HG03460 (cell line): ENCODE data around the gene ESR1.
A peak's percentile ranks its signal among the peaks of the same experiment; 100 is the strongest.
"Not testable (repeated sequence)": the region's sequence is repeated elsewhere in the genome, so short reads cannot be mapped to it uniquely, and the experiment has no call there.

Source experiments
- ATAC-seq: cut with Tn5 transposase; IDR thresholded peaks from one replicate; pipeline ENCODE4 v1.9.1; 2021; ENCODE audit not compliant: unreplicated experiment

ESR1 gene

GRCh38 chr6:152124429-152125074, 317.1 kb downstream of the ESR1 start:
- ATAC-seq, result peak; percentile 53

- ATAC-seq, result no peak
Measured at GRCh38 chr6:152127432-152128165, 320.1 kb downstream of the ESR1 start.

- no peak for ATAC-seq
Measured at GRCh38 chr6:152129691-152130151, 322.2 kb downstream of the ESR1 start.

DNA sequence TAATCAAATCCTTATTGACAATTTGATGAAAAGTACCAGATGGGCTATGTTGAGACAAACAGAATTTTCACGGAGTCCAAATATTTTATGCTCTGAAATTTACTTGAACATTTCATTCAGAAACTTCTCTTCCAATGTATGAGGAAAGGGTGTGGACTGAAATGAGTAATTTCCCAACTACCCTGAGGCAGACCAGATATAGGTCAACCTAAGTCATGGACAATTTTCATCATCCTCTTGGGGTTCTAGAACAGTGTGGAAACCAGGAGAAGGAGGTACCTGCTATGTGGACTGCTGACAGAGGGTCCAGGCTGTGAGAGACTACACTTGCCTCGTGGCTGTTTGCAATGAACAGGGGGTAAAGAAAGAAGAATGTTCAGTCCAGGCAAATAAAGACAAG, 323.0 kb downstream of the ESR1 start:
- no peak for ATAC-seq

GRCh38 chr6:152135755-152136448, 328.4 kb downstream of the ESR1 start:
- ATAC-seq, result no peak

DNA sequence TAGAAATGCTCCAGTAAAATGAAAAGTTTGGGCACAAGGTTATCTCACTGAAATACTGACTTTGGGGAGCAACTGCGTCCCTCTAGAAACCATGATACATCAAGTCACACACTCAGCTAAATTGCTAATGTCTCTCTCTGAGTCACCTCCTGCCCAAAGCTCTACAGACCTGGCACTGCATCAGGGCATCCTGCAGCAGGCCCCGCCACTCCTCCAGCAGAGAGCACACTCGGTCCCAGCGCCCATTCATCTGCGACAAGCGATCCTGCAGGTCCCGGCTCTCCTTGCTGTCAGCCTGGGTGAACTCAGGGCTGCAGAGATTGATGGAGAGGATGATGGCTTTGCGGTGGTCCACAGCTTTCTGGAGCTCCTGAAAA, 329.0 kb downstream of the ESR1 start:
- ATAC-seq, result no peak

- ATAC-seq, result not testable (repeated sequence)
Measured at GRCh38 chr6:152138344-152138743, 330.9 kb downstream of the ESR1 start.

GRCh38 chr6:152142105-152142504, 334.6 kb downstream of the ESR1 start:
- no peak for ATAC-seq

DNA sequence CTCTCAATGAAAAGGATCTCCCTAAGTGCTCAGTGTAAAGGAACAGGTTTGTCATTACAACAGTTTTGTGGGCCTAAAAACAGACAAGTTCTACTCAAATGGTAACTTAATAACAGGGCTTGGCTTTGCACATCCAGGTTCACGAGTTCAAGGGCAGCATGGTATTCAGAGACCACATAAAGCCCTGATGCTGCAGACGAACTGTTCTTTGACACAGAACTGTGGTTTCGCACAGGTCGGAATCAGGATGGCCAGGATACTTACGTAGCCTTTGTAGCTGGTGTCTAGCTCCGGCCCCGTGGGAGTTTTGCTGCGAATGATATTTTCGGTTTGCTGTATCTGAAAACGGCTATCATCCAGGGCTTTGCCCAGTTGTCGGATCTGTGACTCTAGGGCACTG, 335.9 kb downstream of the ESR1 start:
- no peak for ATAC-seq

DNA sequence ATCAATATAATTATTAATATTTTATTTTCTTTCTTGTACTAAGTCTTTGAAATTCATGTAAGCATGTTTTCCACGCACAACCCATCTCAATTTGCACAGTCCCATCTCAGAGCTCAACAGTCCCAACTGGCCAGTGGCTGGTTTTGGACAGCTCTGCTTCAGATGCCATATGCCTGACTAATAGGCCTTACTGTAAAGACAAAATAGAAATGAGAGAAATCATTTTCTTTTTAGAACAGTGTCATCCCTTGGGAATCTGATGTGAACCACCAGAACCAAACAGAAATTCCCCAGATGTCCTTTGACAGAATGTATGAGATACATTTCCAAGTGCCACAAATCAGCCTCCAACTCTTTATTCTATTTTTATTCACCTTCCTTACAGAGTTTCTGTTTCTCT, 338.9 kb downstream of the ESR1 start:
- no peak for ATAC-seq

DNA sequence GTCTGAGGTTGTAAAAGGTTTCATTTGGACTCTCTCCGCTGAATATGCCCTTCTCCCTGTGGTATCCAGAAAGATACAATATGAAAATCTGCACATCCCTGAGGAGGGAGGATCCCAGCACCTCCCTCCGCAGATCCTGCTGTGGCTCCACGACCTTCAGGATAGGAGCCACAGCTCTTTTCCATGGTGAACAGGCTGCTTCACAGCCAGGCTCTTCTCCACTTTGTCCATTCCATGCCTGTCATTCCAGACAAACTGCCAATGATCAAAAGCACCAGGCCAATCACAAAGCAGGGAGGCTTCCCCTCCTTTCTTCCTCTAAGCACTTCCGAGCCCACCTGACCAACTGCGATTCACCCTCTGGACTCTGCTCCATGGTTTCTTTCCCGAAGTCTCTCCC, 339.8 kb downstream of the ESR1 start:
- ATAC-seq, result no peak

GRCh38 chr6:152148412-152148811, 340.9 kb downstream of the ESR1 start:
- no peak for ATAC-seq

DNA sequence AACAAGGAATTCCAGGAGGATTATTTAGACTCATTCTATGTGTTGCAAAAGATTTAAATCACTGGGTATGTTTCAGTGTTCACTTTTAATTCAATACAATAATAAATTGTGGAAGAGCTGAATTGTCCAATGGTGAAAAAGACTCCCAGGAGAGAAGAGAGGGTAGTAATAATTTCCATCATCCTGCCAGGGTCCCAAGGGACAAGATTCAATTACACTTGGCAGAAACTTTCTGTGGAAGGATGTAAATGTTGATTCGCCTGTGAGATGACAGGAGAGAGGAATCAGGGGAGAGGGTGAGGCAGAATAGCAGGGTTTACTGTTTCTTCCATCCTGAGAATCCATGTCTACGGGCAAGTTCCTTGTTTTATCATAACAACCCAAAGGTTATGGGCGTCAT, 342.7 kb downstream of the ESR1 start:
- no peak for ATAC-seq

DNA sequence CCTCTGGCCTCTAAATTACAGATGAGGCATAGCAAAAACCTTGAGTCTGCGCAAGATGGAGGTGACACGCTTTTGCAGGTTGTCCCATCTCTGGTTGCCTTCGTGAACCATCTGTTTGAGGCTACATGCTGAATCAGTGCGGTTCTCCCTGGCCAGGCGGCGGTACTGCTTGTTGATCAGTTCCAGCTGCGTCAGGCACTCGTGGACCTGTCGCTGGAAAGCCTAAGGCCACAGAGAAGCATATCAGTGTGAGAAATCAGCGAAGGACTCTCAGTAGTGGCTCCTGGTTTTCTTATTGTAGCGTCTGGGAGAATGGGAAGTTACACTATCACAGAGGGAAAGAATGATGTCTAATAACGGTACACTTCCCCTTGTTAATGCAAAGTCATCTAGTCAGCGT, 344.4 kb downstream of the ESR1 start:
- no peak for ATAC-seq

DNA sequence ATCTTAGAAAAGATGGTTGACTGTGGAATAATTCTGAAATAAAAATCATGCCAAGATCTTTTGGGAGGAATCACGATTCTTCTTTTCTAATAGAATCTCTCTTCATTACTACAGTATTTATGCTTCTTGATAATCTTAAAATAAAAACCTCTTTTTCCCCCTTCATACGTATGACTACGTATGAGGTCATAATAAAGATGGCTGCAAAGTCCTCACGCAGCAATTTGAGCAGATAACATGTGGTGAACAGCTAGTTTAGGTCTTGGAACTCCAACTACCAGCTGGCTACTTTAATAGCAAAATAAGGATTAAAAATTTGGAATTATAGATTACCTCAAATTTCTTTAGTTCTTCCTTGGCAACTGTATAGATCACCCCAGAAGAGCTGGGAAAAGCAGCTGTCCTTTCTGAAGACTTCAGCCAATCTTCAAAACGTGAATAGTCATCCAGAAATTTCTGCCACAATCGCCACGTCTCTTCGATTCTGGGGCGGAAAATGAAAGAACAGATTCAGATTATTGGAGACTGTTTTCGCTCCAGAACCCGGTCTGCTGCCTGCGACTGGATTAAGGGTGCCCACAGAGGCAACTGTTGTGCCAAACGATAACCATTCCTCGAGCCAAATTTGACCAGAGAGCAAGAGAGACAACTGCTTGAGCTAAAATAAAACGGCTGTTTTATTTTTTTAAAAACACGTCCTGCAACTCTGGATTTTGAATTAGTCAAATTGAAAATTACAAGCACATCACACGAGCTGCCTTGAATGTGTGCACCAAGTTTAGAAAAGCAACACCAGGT, 347.3 kb downstream of the ESR1 start:
- no peak for ATAC-seq

DNA sequence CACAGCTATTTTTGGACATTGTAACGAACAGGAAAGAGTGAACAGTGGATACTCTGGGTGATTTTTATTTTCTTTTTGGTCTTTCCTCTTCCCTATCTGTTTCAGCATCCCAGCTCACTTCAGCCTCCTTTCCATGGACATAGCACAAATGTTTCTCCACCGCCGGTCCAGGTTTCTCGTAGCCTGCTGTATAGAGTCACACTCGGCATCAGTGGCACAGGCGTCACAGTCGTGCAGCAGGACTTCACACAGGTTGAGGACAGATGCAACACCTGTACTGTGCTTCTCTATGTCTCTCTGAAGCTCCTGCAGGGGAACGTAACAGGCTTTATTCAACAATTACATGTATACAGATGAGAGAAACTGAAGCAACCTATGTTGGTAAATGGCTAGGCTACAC, 348.3 kb downstream of the ESR1 start:
- no peak for ATAC-seq

DNA sequence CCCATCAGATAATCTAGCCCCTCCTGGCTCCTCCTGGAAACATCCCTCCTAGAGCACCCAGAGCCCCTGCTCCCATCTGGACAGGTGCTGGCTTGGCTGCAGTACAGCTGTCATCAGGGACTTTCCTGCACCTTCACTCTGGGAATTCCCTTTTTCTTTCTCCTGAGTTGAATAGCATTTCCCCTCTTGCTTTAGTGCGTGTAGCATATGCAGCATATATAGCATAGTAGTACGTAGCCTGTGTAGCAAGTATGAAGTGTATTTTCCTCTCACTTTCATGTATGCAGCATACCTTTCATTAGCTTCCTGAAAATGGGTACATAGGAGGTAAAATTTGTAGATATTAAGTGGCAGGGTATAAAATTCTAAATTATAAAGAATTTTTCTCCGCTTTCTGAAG, 352.9 kb downstream of the ESR1 start:
- ATAC-seq, result peak; percentile 97

GRCh38 chr6:152161501-152161900, 354.0 kb downstream of the ESR1 start:
- peak; percentile 45 for ATAC-seq

- no peak for ATAC-seq
Measured at GRCh38 chr6:152164957-152165356, 357.5 kb downstream of the ESR1 start.

GRCh38 chr6:152166497-152166896, 359.0 kb downstream of the ESR1 start:
- ATAC-seq, result no peak

DNA sequence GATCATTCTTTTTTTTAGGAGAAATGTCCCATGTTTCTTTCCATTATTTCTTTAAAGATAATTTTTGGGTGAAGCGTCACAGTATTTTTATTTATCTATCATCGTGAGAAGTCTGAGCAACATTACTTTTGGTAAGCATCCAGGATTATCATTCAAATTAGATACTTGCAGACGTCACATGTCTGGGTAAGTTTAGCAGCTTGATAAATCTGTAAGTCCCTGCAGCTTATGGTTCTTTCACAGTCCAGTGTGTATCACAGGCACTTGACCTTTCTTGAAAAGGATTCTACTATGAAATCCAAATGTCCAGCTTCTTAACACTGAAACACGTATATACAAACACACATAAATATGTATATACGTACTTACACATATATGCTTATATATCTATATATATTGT, 359.4 kb downstream of the ESR1 start:
- ATAC-seq, result no peak
